KG1 (cell line): ENCODE data around the gene BMP8B.
"Not testable (repeated sequence)": the region's sequence is repeated elsewhere in the genome, so short reads cannot be mapped to it uniquely, and the experiment has no call there.

Experiments
- DNase-seq: peaks from one replicate; lab custom pipeline; 2025; lab: John Stamatoyannopoulos, UW

Gene BMP8B

DNA sequence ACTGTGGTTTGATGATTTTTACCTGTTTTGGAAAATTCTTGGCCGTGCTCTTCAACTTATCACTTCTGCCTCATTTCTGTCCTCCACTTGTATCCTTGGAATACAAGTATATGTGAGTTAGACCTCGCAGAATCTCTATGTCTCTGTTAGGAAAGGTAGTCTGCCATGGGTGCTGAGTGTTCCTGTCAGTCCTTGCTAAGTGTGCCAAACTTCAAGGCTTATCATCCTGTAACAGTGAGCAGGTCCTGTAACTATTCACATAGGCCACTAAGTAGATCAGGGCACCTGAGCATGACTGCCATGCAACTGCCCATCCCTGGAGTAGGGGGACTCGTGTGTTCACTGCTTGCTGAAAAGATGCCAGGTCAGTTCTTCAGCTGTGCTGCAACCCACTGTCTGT, 24.2 kb upstream of the BMP8B start:
- no peak for DNase-seq

GRCh38 chr1:39808784-39809517, 20.3 kb upstream of the BMP8B start:
- no peak for DNase-seq

DNA sequence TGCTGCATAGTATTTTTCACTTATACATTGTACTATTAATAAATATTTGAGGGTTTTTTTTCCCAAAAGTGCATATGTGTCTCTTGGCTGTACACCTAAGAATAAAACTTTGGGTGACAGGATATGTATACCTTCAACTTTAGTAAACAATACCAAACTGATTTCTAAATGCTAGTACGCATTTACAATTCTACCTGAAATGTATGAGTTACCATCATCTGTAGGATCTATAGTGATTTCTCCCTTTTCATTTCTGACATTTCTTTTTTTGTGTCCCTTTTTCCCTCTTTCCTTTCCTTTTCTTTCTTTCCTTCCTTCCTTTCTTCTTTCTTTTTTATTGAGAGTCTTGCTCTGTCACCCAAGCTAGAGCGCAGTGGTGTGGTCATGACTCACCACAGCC, 16.7 kb upstream of the BMP8B start:
- no peak for DNase-seq

DNA sequence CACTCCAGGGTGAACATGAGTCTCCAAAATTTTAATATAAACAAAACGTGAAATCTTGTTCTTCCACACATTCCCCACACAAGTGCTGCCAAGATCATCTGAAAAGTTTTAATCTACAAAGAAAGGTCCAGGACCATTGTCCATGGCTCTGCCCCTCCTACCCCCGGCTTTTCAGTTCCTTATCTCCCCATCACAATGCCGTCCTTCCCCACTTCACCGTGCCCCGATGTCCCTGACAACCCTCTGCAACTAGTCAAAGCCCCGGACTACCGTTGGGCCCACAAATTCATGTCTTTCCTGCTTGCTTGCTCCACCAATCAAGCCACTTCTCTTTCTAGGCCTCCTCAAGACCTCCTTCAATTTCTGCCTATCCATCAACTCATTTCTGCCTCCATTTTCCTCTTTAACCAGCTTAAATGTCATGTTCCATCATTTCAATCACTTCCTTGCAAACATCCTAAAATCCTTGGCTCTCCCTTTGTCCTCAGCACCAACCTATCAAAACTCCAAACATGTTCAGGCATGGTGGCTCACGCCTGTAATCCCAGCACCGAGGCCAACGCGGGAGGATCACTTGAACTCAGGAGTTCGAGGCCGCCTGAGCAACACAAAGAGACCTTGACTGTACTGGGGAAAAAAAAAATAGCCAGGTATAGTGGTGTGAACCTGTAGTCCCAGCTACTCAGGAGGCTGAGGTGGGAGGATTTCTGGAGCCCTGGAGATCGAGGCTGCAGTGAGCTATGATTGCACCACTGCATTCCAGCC, 14.0 kb upstream of the BMP8B start:
- no peak for DNase-seq

DNA sequence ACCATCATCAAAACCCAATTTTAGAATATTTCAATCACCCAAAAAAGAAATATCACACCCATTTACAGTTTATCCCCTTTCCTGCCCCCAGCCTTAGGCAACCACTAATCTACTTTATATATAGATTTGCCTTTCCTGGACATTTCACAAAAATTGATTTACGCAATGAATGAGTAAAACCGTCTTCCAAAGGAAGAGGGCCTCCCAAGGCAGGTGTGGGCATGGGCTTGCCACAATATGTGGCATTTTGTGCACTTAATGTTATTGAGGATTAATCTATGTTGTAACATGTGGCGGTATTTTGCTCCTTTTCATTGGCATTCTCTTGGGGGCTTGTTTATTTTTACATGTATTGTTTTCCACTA, 11.8 kb upstream of the BMP8B start:
- no peak for DNase-seq

DNA sequence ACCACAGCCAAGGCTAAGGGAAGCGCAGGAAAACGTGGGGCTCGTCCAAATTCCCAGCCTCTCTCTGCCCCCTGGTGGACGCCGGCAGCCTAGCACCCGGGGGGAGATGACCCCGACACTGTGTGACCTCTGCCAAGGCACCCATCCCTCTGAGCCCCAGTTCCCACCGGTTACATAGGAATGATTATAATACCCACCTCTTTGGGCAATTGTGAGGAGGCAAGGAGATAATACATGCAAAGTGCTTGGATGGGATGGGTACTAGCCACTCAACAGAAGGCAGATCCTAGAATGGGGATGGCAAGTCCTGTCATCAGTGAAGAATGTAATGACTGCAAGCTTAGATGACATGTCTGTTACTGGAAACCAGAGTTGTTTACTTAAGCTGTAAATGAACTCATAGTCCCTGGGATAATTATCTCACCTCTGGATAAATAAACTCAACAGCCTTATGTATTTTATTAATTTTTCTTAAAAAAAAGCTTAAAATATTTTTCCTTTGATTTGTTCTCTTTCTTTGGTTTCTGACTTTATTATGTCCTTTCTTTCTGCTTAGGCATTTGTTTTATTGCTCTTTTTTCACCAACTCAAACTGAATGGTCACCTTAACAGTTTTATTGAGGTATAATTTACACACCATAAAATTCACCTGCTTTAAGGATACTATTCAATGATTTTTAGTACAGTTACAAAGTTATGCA, 11.3 kb upstream of the BMP8B start:
- no peak for DNase-seq

GRCh38 chr1:39798859-39799769, 10.4 kb upstream of the BMP8B start:
- DNase-seq = not testable (repeated sequence)

DNA sequence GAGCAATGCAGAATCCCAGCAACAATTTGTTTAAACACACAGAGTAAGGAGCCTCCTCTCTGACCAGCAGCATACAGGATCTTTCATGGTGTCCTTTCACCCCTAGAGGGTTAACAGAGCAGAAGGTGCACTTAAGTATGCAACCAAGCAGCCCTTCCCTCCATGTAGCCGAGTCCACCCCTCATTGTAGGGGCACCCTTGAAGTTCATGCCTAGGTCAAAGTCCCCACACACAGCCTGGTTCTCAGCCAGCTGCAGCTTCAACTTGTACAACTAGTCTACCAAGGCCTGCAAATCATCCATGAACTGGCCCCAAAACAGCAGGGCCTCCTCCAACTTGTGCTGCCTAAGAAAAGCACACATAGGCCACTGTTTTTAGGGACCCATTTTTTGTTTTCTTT, 7.0 kb upstream of the BMP8B start:
- no peak for DNase-seq

DNA sequence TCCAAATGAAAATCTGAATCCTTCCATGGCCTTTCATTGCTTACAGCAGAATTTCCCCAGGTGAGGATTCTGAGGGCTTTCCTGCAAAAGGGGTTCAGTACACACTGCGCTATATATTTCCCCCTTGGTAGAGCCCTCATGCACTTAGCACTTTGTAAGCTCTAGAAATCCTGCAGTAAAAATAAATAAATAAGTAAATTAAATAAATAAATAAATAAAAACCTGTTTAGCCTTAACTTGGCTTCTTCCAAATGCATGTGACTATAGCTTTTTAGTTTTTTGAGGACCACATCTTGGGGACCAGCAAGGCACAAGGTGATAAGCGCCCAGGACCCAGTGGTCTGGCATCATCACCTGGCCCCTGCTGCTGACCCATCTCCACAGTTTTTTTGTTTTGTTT, 3.2 kb upstream of the BMP8B start:
- DNase-seq = no peak

DNA sequence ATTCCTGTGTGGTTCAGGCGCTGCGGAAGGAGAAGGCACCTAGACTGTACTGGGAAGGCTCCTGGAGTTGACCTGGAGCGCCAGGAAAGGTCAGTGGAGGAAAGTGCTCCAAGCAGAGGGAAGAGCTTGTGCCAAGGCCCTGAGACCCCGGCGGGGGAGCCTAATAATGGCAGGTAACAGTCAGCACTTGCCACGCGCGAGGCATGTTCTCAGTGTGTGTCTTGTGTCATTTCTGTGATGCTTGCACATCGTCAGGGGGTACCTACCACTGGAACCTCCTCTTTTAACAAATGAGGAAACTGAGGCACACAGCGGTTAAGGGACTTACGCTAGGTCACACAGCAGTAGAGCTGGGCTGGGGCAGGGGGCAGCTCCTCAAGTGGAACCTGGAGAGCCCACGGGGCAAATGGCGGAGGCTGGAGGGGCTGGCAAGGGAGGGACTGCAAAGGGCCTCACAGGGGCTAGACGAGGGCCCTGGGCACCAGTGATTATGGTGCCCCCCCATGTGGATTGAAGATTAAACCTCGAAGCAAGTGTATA, 976 bp upstream of the BMP8B start:
- DNase-seq = no peak

GRCh38 chr1:39788426-39788757, 273 bp downstream of the BMP8B start:
- no peak for DNase-seq

DNA sequence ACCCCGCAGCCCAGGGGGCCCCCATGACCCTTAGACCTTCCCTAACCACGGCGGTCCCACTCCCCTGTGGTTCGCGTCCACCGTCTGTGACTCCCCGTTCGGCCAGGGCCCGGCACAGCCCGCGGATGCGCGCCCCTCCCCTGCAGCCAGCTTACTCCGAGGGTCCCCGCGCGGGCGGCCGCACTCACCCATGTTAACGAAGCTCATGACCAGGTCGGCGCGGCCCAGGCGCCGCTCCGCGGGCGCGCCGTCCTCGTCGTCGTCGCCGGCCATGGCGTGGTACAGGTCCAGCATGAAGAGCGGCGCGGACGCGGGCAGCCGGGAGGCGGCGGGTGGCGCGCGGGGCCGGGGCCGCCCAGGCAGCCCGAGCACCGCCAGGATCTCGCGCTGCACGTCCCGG, 701 bp downstream of the BMP8B start:
- DNase-seq = not testable (repeated sequence)

- no peak for DNase-seq
Observed at GRCh38 chr1:39787468-39787867, 1.2 kb downstream of the BMP8B start.

DNA sequence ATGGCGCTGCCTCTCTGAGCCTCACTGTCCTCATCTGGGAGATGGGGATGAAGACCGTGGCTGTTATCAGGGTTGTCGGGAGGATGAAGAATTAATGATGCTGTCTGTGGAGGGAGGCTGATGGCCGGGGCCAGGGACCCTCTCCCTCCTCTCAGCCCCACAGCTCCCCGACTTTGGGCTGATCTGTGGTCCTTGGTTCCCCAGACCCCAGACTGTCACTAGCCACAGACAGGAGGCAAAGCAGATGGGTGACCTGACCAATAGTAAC, 1.6 kb downstream of the BMP8B start:
- not testable (repeated sequence) for DNase-seq

DNA sequence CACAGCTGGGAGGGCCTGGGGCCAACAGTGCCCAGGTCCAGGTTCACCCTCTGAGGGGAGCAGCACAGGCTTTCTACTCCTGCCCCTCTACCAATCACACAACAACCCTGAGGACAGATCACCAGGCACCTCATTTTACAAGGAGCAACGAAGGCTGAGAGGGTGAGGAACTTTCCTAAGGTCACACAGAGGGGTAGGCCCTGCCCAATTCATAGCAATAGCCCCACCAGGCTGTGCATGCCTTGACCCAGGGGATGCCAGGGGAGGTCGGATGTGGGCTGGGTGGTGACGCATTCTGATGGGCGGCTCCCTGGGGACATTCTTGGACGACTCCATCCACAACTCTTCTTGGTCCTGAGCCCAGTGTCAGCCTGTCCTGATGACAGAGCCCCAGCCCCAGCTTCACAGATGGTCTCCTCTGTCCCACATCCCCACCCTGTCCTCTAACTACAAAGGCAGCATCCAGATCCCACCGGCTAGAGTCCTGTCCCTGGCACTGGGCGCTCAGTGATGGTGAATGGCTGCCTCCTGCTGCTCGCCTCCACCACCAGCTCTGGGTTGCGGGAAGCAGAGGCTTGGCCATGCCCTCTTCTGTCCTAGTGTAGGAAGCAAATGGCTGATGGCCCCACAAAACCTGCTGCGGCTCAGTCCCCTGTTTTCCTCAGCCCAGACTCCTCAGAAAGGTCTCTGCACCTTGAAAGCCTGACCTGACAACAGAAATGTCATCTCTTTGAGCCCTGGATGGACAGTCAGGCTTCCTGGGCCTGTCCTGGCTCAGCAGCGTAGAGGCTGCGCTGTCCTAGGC, 2.2 kb downstream of the BMP8B start:
- DNase-seq = not testable (repeated sequence)

DNA sequence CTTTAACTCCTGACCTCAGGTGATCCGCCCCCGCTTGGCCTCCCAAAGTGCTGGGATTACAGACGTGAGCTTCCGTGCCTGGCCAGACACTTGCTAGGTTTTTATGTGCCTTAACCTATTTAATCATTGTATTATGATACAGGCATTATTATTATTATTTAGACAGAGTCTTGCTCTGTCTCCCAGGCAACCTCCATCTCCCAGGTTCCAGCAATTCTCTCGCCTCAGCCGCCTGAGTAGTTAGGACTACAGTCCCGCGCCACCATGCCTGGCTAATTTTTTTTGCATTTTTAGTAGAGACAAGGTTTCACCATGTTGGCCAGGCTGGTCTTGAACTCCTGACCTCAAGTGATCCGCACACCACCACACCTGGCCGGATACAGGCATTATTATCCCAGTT, 6.0 kb downstream of the BMP8B start:
- not testable (repeated sequence) for DNase-seq

DNA sequence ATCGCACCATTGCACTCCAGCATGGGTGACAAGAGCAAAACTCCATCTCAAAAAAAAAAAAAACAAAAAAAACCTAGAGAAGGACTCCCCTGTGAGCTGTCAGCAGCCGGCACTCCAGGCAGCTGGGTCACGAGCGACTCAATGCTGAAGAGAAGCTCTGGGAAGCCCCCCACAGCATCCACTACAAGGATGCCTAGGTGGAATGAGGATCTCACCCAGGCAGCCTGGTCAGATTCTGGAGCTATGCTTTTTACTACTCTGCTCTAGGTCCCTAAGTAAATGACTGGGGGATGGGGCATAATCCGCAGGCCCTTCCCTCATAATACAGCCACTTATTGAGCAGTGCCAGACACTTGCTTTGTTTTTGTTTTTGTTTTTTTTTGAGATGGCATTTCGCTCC, 6.6 kb downstream of the BMP8B start:
- no peak for DNase-seq

GRCh38 chr1:39781349-39781715, 7.3 kb downstream of the BMP8B start:
- DNase-seq = no peak

DNA sequence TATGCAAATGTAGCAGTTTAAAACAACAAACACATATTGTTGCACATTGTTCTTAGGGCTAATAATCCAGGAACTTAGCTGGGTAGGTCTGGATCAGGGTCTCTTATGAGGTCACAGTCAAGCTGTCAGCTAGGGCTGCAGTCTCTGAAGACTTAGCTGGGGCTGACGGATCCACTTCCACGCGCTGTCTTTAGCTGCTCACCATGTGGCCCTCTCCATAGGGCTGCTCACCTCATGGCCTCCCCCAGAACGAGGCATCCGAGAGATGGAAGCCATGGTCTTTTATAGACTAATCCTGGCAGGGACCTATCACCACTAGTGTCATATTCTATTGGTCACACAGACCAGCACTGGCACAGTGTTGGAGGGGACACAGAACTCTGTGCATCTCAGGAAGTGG, 8.8 kb downstream of the BMP8B start:
- DNase-seq = no peak

DNA sequence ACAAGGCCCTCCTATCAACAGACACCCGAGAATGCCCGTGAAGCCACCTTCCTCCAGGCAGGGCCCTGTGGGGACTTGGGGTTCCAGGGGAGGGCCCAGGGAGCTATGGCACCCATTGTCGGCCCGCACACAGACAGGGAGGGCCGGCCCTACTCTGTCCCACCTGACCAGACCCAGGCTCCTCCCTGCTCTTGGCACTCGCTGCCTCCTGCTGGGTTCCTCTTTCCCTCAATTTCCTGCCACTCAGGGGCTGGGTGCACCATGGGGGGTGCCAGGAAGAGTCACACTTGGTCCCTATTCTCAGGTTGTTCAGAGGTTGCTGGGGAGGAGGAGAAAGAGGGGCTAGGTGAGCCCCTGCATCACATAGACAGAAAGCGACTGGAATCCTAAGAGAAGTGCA, 9.5 kb downstream of the BMP8B start:
- DNase-seq = no peak

GRCh38 chr1:39778463-39779099, 10.1 kb downstream of the BMP8B start:
- DNase-seq = not testable (repeated sequence)
